ENCODE data around the gene PTPRJ.
"Not testable (repeated sequence)": the region's sequence is repeated elsewhere in the genome, so short reads cannot be mapped to it uniquely, and the experiment has no call there.

Gene PTPRJ

DNA sequence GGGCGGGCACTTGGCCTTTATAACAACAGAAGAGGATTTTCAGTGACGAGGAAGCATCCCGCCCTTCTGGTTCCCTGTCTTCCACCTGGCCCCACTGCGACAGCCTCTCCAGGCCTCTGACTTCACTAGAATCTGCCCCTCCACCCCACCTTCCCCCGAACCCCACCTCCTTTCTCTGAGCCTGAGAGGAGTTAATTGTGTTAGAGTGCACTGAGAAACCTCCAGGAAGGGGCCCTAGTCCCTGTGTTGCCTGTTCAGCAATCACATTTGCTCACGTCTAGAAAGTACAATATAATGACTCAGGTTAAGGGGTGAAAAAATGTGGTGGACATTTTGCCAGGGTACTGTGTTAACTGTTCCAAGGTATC, 38.8 kb downstream of the PTPRJ start:
- no CpG with 5 or more reads among the region's 6 CpGs for WGBS (ENCODE audit: insufficient coverage, insufficient read length)
- DNase-seq (ENCODE audit: low read depth, low spot score) = no peak
- H3K4me3 ChIP-seq (ENCODE audit: low read length) = no peak overlapping the region

DNA sequence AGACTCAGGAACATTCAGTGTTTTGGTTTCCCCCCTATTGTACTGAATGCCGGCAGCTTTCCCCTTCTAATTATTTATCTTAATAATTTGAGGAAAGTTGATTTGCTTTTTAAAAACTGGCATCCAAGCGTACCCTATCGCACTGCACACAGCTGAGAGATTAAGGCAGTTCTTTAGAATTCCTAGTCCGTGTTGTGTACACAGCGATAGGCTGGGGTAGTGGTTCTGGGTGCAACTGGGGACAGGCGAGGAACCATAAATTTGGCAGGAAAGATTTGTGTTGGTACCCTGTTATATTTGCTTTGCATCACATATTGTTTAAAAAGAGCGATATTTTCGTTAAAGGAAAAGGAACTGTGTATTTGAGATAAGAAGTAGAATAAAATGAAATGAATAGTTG, 39.2 kb downstream of the PTPRJ start:
- H3K4me3 ChIP-seq (ENCODE audit: low read length) = no peak overlapping the region
- WGBS (ENCODE audit: insufficient coverage, insufficient read length) = 100% methylated on average over 2 of the region's 8 CpGs
- no peak overlapping the region for H3K27ac ChIP-seq (ENCODE audit: low read length)
- H3K36me3 ChIP-seq (ENCODE audit: control insufficient read depth, insufficient read depth, low read length) = no peaks in the 10 kb centered on the region
- no peaks in the 10 kb centered on the region for H3K27me3 ChIP-seq (ENCODE audit: control insufficient read depth, insufficient read depth, low read length)
- DNase-seq (ENCODE audit: low read depth, low spot score) = no peak
- H3K9me3 ChIP-seq (ENCODE audit: control insufficient read depth, insufficient read depth, low read length) = no peaks in the 10 kb centered on the region
- H3K4me1 ChIP-seq (ENCODE audit: control insufficient read depth, insufficient read depth, low read length) = peaks cover 7% of the 10 kb centered on the region; the same call in 1 of the 2 replicates

More for the DNA sequence above, 38.8 kb downstream of the PTPRJ start:
- H3K27ac ChIP-seq (ENCODE audit: low read length) = no peak overlapping the region
- no peaks in the 10 kb centered on the region for H3K9me3 ChIP-seq (ENCODE audit: control insufficient read depth, insufficient read depth, low read length)
- no peaks in the 10 kb centered on the region for H3K27me3 ChIP-seq (ENCODE audit: control insufficient read depth, insufficient read depth, low read length)
- H3K4me1 ChIP-seq (ENCODE audit: control insufficient read depth, insufficient read depth, low read length) = peaks cover 7% of the 10 kb centered on the region; the same call in 1 of the 2 replicates
- H3K36me3 ChIP-seq (ENCODE audit: control insufficient read depth, insufficient read depth, low read length) = no peaks in the 10 kb centered on the region

DNA sequence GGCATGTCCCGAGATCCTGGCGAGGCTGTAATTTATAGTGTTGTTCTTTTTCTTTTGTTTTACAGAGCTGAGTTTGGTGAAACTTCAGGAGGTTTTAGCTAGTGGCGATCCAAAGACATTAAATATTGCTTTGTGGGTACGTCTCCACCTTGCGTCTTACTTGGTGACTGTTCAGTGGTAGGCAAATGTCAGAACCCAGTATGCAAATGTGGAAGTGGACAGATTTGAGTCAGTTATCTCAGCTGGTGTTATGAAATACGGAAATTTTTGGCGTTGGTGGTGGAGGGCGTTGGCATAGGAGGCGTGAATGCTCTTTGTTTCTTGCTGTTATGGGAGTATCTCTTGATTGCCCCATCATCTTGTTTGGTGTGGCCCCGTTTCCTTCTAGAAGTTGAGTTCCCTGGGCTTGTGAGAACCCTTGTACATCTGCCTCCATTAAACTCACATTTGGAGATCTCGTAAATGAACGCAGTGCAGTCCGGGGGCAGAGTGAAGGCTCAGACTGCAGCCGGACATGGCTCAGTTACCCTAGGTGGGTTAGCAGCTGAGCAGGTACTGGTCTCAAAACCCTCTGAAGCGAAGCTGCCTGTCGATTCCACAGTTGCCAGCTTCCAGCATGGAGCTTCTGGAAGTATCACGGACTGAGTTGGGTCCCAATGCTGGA, 39.9 kb downstream of the PTPRJ start:
- DNase-seq (ENCODE audit: low read depth, low spot score) = no peak
- 100% methylated on average over 4 of the region's 17 CpGs for WGBS (ENCODE audit: insufficient coverage, insufficient read length)

DNA sequence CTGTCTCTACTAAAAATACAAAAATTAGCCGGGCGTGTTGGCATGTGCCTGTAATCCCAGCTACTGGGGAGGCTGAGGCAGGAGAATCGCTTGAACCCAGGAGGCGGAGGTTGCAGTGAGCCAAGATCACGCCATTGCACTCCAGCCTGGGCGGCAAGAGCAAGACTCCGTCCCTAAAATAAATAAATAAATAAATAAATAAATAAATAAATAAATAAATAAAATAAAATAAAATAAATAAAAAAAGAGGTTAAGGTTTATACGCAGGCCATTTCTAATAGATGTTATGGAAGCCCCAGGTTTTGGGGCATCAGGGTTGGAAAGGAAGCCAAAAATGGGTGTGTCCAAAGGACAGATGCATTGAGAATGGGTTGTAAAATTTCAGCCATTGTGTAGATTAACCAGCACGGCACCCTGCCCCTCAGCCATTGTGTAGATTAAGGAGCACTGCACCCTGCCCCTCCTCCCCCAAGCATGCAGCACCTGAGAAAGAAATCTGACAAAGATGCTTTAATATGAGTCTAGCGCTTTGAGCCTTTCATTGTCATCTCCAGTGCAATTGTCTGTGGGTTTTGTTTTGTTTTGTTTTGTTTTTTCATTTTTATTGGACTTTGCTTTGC, 41.0 kb downstream of the PTPRJ start:
- WGBS (ENCODE audit: insufficient coverage, insufficient read length) = no CpG with 5 or more reads among the region's 10 CpGs
- not testable (repeated sequence) for DNase-seq (ENCODE audit: low read depth, low spot score)

More for the DNA sequence above, 39.9 kb downstream of the PTPRJ start:
- Histone ChIP-seq H3K4me3 (ENCODE audit: low read length) (no peak overlapping the region), H3K36me3 (ENCODE audit: control insufficient read depth, insufficient read depth, low read length) (no peaks in the 10 kb centered on the region), H3K9me3 (ENCODE audit: control insufficient read depth, insufficient read depth, low read length) (no peaks in the 10 kb centered on the region), H3K27ac (ENCODE audit: low read length) (no peak overlapping the region), H3K27me3 (ENCODE audit: control insufficient read depth, insufficient read depth, low read length) (no peaks in the 10 kb centered on the region), H3K4me1 (ENCODE audit: control insufficient read depth, insufficient read depth, low read length) (peaks cover 7% of the 10 kb centered on the region; the same call in 1 of the 2 replicates)

DNA sequence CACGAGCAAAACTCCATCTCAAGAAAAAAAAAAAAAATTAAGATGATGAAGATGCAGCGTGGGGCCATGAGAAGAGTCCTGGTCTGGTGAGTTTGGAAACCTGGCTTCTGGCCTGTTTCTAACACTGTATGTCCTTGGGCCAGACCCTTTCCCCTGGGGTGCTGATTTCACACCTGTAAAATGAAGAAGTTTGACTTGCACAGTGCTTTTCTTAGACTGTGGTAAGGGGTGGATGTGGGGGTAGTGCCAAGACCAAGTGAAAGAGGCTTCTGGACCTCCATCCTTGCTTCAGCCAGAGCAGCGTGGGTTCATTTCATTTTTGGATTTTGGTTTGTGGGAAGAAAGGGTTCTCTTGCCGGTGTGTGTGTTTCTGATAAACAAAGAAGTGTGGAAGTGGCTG, 42.1 kb downstream of the PTPRJ start:
- H3K4me1 ChIP-seq (ENCODE audit: control insufficient read depth, insufficient read depth, low read length) = peaks cover 4% of the 10 kb centered on the region; the same call in 1 of the 2 replicates
- DNase-seq (ENCODE audit: low read depth, low spot score) = no peak
- no peak overlapping the region for H3K4me3 ChIP-seq (ENCODE audit: low read length)
- no peak overlapping the region for H3K27ac ChIP-seq (ENCODE audit: low read length)
- no peaks in the 10 kb centered on the region for H3K36me3 ChIP-seq (ENCODE audit: control insufficient read depth, insufficient read depth, low read length)
- WGBS (ENCODE audit: insufficient coverage, insufficient read length) = no CpG with 5 or more reads among the region's 4 CpGs
- H3K27me3 ChIP-seq (ENCODE audit: control insufficient read depth, insufficient read depth, low read length) = no peaks in the 10 kb centered on the region
- no peaks in the 10 kb centered on the region for H3K9me3 ChIP-seq (ENCODE audit: control insufficient read depth, insufficient read depth, low read length)

More for the DNA sequence above, 41.0 kb downstream of the PTPRJ start:
- H3K36me3 ChIP-seq (ENCODE audit: control insufficient read depth, insufficient read depth, low read length); H3K27ac ChIP-seq (ENCODE audit: low read length); H3K27me3 ChIP-seq (ENCODE audit: control insufficient read depth, insufficient read depth, low read length); H3K4me1 ChIP-seq (ENCODE audit: control insufficient read depth, insufficient read depth, low read length); H3K9me3 ChIP-seq (ENCODE audit: control insufficient read depth, insufficient read depth, low read length); H3K4me3 ChIP-seq (ENCODE audit: low read length): not testable (repeated sequence)

DNA sequence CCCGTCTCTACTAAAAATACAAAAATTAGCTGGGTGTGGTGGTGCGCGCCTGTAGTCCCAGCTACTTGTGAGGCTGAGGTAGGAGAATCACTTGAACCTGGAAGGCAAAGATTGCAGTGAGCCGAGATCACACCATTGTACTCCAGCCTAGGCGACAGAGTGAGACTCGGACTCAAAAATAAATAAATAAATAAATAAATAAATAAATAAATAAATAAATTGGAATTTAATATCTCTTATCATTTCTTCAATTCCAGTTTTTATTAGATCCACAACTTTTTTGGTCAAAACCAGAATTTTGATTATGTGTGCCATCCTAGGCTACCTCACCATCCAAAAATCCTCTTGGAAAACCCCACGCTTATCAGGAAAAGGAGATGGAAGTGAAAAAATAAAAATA, 43.2 kb downstream of the PTPRJ start:
- no CpG with 5 or more reads among the region's 7 CpGs for WGBS (ENCODE audit: insufficient coverage, insufficient read length)
- H3K27me3 ChIP-seq (ENCODE audit: control insufficient read depth, insufficient read depth, low read length); H3K4me3 ChIP-seq (ENCODE audit: low read length); DNase-seq (ENCODE audit: low read depth, low spot score); H3K9me3 ChIP-seq (ENCODE audit: control insufficient read depth, insufficient read depth, low read length); H3K4me1 ChIP-seq (ENCODE audit: control insufficient read depth, insufficient read depth, low read length); H3K27ac ChIP-seq (ENCODE audit: low read length); H3K36me3 ChIP-seq (ENCODE audit: control insufficient read depth, insufficient read depth, low read length): not testable (repeated sequence)

DNA sequence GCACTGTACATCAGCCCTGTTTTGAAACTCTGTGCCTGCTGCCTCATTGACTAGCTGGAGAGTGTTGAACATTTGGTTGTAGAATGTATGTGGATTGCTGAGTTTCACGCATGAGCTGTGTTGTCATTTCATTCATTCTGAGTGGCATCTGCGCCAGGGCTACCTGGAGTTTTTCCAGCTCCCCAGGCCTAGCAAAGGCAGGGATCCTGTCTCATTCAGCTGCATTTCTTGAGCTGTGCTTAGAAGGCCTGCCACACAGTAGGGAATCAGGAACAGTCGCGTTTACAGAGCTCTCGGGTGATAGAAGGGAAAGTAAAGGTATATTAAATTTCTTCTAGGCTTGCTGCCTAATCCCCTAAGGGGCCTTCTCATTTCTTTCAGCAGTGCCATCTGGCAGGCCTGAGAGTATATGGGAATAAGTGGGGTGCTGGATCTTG, 44.3 kb downstream of the PTPRJ start:
- H3K4me1 ChIP-seq (ENCODE audit: control insufficient read depth, insufficient read depth, low read length) = no peaks in the 10 kb centered on the region
- no peaks in the 10 kb centered on the region for H3K36me3 ChIP-seq (ENCODE audit: control insufficient read depth, insufficient read depth, low read length)

DNA sequence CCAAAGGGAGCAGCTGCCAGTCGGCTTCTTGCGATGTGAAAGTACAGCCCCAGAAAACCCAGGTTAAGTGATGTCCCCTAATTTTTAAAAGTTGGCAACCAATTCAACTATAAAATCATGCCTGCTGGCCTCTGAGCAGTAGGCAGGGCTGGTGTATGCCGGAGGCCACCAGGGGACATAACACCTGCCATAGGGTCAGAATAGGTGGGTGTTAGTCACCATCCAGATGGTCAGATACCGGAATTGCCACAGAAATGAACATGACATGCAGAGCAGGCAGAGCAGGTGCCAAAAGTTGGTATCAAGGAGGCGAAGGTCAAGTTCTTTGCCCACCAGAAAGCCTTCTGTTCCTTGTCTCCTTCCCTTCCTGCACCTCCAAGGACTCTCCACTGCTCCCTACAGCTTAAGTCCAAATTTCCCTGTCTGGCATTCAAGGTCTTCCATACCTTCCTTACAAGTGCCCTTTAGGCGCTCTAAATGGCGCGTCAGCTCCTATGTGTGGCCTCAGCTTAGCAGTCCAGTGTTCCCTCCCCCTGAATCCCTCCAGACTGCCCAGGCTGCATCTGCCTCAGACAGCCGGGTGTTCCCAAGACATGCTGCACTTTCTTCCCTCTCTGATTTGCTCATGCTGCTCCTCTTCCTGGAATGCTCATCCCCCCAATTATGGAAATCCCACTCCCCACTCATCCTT, 45.1 kb downstream of the PTPRJ start:
- H3K36me3 ChIP-seq (ENCODE audit: control insufficient read depth, insufficient read depth, low read length) = no peaks in the 10 kb centered on the region
- no peak for DNase-seq (ENCODE audit: low read depth, low spot score)
- no peak overlapping the region for H3K27ac ChIP-seq (ENCODE audit: low read length)
- WGBS (ENCODE audit: insufficient coverage, insufficient read length) = no CpG with 5 or more reads among the region's 9 CpGs
- no peak overlapping the region for H3K4me3 ChIP-seq (ENCODE audit: low read length)
- H3K27me3 ChIP-seq (ENCODE audit: control insufficient read depth, insufficient read depth, low read length) = no peaks in the 10 kb centered on the region
- no peaks in the 10 kb centered on the region for H3K9me3 ChIP-seq (ENCODE audit: control insufficient read depth, insufficient read depth, low read length)
- no peaks in the 10 kb centered on the region for H3K4me1 ChIP-seq (ENCODE audit: control insufficient read depth, insufficient read depth, low read length)

More for the DNA sequence above, 44.3 kb downstream of the PTPRJ start:
- no peaks in the 10 kb centered on the region for H3K27me3 ChIP-seq (ENCODE audit: control insufficient read depth, insufficient read depth, low read length)
- no CpG with 5 or more reads among the region's 5 CpGs for WGBS (ENCODE audit: insufficient coverage, insufficient read length)
- no peaks in the 10 kb centered on the region for H3K9me3 ChIP-seq (ENCODE audit: control insufficient read depth, insufficient read depth, low read length)
- H3K27ac ChIP-seq (ENCODE audit: low read length) = no peak overlapping the region
- H3K4me3 ChIP-seq (ENCODE audit: low read length) = no peak overlapping the region
- no peak for DNase-seq (ENCODE audit: low read depth, low spot score)

DNA sequence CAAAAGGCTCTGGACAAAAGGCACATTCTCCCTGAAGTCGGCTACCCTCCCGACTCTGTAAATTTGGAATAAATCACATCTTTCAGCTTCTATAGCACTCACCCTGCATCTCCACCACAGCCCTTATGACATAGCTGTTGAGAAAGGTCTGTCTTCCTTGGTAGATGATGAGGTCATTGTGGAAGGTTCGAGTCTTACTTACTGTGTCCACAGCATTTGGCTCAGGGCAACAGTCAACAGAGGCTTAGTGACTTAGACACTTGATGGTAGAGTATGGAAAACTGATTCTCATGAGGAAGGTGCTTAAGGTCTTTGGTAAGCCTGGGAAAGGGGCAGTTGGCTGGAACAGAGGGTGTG, 45.6 kb downstream of the PTPRJ start:
- Histone ChIP-seq H3K9me3 (ENCODE audit: control insufficient read depth, insufficient read depth, low read length) (no peaks in the 10 kb centered on the region), H3K4me1 (ENCODE audit: control insufficient read depth, insufficient read depth, low read length) (no peaks in the 10 kb centered on the region), H3K4me3 (ENCODE audit: low read length) (no peak overlapping the region), H3K36me3 (ENCODE audit: control insufficient read depth, insufficient read depth, low read length) (no peaks in the 10 kb centered on the region), H3K27ac (ENCODE audit: low read length) (no peak overlapping the region), H3K27me3 (ENCODE audit: control insufficient read depth, insufficient read depth, low read length) (no peaks in the 10 kb centered on the region)
- DNase-seq (ENCODE audit: low read depth, low spot score) = no peak
- WGBS (ENCODE audit: insufficient coverage, insufficient read length) = no CpG with 5 or more reads among the region's 3 CpGs

DNA sequence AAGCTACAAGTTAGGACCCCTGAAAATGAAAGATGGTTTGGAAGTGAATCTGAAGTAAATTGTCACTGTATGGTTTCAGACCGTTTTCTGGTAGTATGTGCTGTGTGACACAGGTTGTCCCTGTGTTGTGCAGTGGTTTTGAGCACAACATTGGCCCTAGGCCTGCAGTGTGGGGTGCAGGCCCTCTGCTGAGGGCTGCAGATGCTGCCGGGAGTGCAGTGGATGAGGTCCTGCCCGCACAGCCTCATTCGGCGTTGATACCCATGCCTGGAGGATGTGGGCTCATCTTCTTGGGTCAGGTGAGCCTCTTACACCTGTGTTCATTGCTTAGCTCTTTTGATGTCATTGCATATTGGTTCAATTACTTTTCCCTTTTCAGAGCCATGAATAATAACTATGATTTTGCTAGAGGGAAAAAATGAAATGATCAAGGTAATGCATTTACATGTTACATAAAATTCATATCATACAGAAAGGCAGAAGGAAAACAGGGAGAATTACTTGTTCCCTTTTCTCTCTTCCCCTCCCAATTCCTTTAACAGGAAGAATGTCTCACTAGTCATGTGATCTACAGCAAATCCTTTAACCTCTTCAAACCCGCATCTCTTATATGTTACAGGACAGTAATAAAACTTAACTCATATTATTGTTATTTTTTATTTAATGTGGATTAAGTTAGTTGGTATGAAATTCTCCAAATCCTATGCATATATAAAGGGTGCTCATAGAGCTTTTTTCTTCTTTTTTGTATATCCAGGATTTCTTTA, 48.7 kb downstream of the PTPRJ start:
- Histone ChIP-seq H3K36me3 (ENCODE audit: control insufficient read depth, insufficient read depth, low read length) (no peaks in the 10 kb centered on the region), H3K27me3 (ENCODE audit: control insufficient read depth, insufficient read depth, low read length) (no peaks in the 10 kb centered on the region), H3K4me1 (ENCODE audit: control insufficient read depth, insufficient read depth, low read length) (peaks cover 5% of the 10 kb centered on the region), H3K9me3 (ENCODE audit: control insufficient read depth, insufficient read depth, low read length) (no peaks in the 10 kb centered on the region), H3K27ac (ENCODE audit: low read length) (no peak overlapping the region), H3K4me3 (ENCODE audit: low read length) (no peak overlapping the region)
- no peak for DNase-seq (ENCODE audit: low read depth, low spot score)
- no CpG with 5 or more reads among the region's 6 CpGs for WGBS (ENCODE audit: insufficient coverage, insufficient read length)

All from iPS DF 6.9 (cell line).